Uterus (tissue), 4 donors: ENCODE results near the gene RSPH10B2. TPM values are rescaled to one million over a fixed set of nuclear protein-coding genes. Genes with fewer than 3 reads are reported as not detected.
"Not testable (repeated sequence)": the region's sequence is repeated elsewhere in the genome, so short reads cannot be mapped to it uniquely, and the experiment has no call there.

Source experiments
- DNase-seq, 2 donors: peaks; one replicate each; pipeline ENCODE4 v3.0.0-alpha.2; 2019 to 2020
- H3K27ac ChIP-seq, 2 donors: fragments of 200-600 bp; sonication (generic); 1 replicate in 1 of 2; 2 replicates in 1 of 2; pipeline ENCODE4 v1.5.1; 2016 to 2018
- H3K27me3 ChIP-seq, 2 donors: fragments of 200-600 bp; sonication (generic); one replicate each; pipeline ENCODE4 v1.5.1; 2018 to 2019; ENCODE audit warnings: control low read depth in 1 of 2
- H3K36me3 ChIP-seq, 2 donors: fragments of 200-600 bp; sonication (generic); one replicate each; pipeline ENCODE4 v1.5.1; 2019; ENCODE audit warnings: control low read depth in 1 of 2
- H3K4me1 ChIP-seq, 2 donors: fragments of 200-600 bp; sonication (generic); one replicate each; pipeline ENCODE4 v1.5.1; 2018 to 2019; ENCODE audit warnings: control low read depth in 1 of 2
- H3K4me3 ChIP-seq, 2 donors: fragments of 200-600 bp; sonication (generic); 1 replicate in 1 of 2; 2 replicates in 1 of 2; pipeline ENCODE4 v1.5.1; 2018 to 2019; ENCODE audit warnings: mild to moderate bottlenecking in 1 of 2
- H3K9me3 ChIP-seq, 2 donors: fragments of 200-600 bp; sonication (generic); one replicate each; pipeline ENCODE4 v1.5.1; 2019; ENCODE audit warnings: control low read depth in 1 of 2
- CTCF ChIP-seq, 4 experiments: fragments of 200-600 bp in 2 of 4; fragments of 450-650 bp in 2 of 4; sonication (generic) in 2 of 4; IDR thresholded peaks; one replicate each; pipeline ENCODE4 v1.5.1; 2016 to 2019; ENCODE audit warnings: antibody characterized with exemption in 4 of 4, mild to moderate bottlenecking in 2 of 4, moderate library complexity in 1 of 4
- POLR2A ChIP-seq, 2 donors: fragments of 450-650 bp; IDR thresholded peaks; one replicate each; pipeline ENCODE4 v1.6.1; 2016; ENCODE audit warnings: antibody characterized with exemption in 2 of 2, mild to moderate bottlenecking in 1 of 2, moderate library complexity in 1 of 2
- intact Hi-C: fragments of 100-400 bp; cut with DNase I; formaldehyde crosslinking; loops from one replicate; pipeline ENCODE4 v1.15.1; 2023; ENCODE audit warnings: low total_unique reads
- total RNA-seq, 4 donors: library from RNA; depleted of rRNA in 3 of 4; stranded (reverse); fragments of >200 nt in 3 of 4; gene quantifications; one replicate each; pipeline versions ENCODE4 v1.1.0 to v1.2.4, GENCODE V29; 2014 to 2023
- donor health status: DM: yes; HTN: yes; CAD: no.

The RSPH10B2 gene
- total RNA-seq, 4 donors from 2014 or later = 1.0 TPM; not detected in 3

- intact Hi-C loops, H3K9me3 ChIP-seq, H3K36me3 ChIP-seq, H3K27me3 ChIP-seq, H3K4me1 ChIP-seq: not testable (repeated sequence)
- peak within 1 kb of the TSS; percentile 46 to 83 for H3K4me3 ChIP-seq
- DNase-seq = peak; percentile 60 to 77
- peak in 1 of 4 experiments; percentile 14 for TF ChIP-seq CTCF (IDR thresholded peaks at IDR 0.05)
- H3K27ac ChIP-seq = peak within 1 kb of the TSS; percentile 60
Observed at GRCh38 chr7:6826151-6826550, 72.2 kb downstream of the RSPH10B2 start, which contains the start of gene CCZ1B. CCZ1B (minus strand) TSS chr7:6826275; CDS start chr7:6826197, 78 bp downstream.

GRCh38 chr7:6827180-6827579 lies 73.3 kb downstream of the RSPH10B2 start:
- H3K36me3 ChIP-seq, H3K27me3 ChIP-seq, H3K27ac ChIP-seq, H3K4me1 ChIP-seq, H3K9me3 ChIP-seq, H3K4me3 ChIP-seq, intact Hi-C loops, DNase-seq: not testable (repeated sequence)

- not testable (repeated sequence) for H3K4me1 ChIP-seq, H3K9me3 ChIP-seq
Observed at GRCh38 chr7:6829616-6830015, 75.7 kb downstream of the RSPH10B2 start.

GRCh38 chr7:6830026-6830425 lies 76.1 kb downstream of the RSPH10B2 start:
- DNase-seq, H3K36me3 ChIP-seq, H3K4me1 ChIP-seq, intact Hi-C loops, H3K4me3 ChIP-seq, H3K27ac ChIP-seq, H3K27me3 ChIP-seq, H3K9me3 ChIP-seq: not testable (repeated sequence)

More at GRCh38 chr7:6829616-6830015, 75.7 kb downstream of the RSPH10B2 start:
- H3K27me3 ChIP-seq, H3K4me3 ChIP-seq, intact Hi-C loops, DNase-seq, H3K36me3 ChIP-seq, H3K27ac ChIP-seq: not testable (repeated sequence)

- no peaks in the 10 kb centered on the region for H3K9me3 ChIP-seq
- TF ChIP-seq POLR2A (IDR thresholded peaks at IDR 0.05) (no peak), CTCF (IDR thresholded peaks at IDR 0.05) (no peak)
- intact Hi-C loops = no loop called here
- no peak overlapping the region for H3K4me3 ChIP-seq
- no peaks in the 10 kb centered on the region for H3K4me1 ChIP-seq
- DNase-seq = no peak
- no peak overlapping the region for H3K27ac ChIP-seq
- no peaks in the 10 kb centered on the region for H3K36me3 ChIP-seq
- H3K27me3 ChIP-seq = no peaks in the 10 kb centered on the region
Observed at GRCh38 chr7:6831018-6831725, 77.3 kb downstream of the RSPH10B2 start.

- no peaks in the 10 kb centered on the region for H3K36me3 ChIP-seq
- no peaks in the 10 kb centered on the region for H3K9me3 ChIP-seq
- no peak overlapping the region for H3K4me3 ChIP-seq
- no peaks in the 10 kb centered on the region for H3K4me1 ChIP-seq
- H3K27ac ChIP-seq = no peak overlapping the region
- H3K27me3 ChIP-seq = no peaks in the 10 kb centered on the region
- TF ChIP-seq POLR2A (IDR thresholded peaks at IDR 0.05) (no peak), CTCF (IDR thresholded peaks at IDR 0.05) (no peak)
- intact Hi-C loops = no loop called here
- DNase-seq = no peak
Observed at GRCh38 chr7:6833636-6834035, 79.7 kb downstream of the RSPH10B2 start.

GRCh38 chr7:6835521-6835920 lies 81.6 kb downstream of the RSPH10B2 start:
- intact Hi-C loops, DNase-seq, H3K27me3 ChIP-seq, H3K9me3 ChIP-seq, H3K4me3 ChIP-seq, H3K36me3 ChIP-seq, H3K4me1 ChIP-seq, H3K27ac ChIP-seq: not testable (repeated sequence)

- intact Hi-C loops, H3K4me1 ChIP-seq, H3K27ac ChIP-seq, H3K27me3 ChIP-seq, H3K9me3 ChIP-seq, DNase-seq, H3K4me3 ChIP-seq, H3K36me3 ChIP-seq: not testable (repeated sequence)
Observed at GRCh38 chr7:6837081-6837480, 83.2 kb downstream of the RSPH10B2 start.

GRCh38 chr7:6842278-6842921 lies 88.5 kb downstream of the RSPH10B2 start:
- H3K4me1 ChIP-seq, H3K4me3 ChIP-seq, DNase-seq, H3K36me3 ChIP-seq, intact Hi-C loops, H3K27ac ChIP-seq, H3K9me3 ChIP-seq, H3K27me3 ChIP-seq: not testable (repeated sequence)

GRCh38 chr7:6843092-6843491 lies 89.2 kb downstream of the RSPH10B2 start:
- DNase-seq, H3K27me3 ChIP-seq, H3K36me3 ChIP-seq, H3K4me1 ChIP-seq, H3K4me3 ChIP-seq, intact Hi-C loops, H3K9me3 ChIP-seq, H3K27ac ChIP-seq: not testable (repeated sequence)
